Lower leg skin (tissue), 3 donors: ENCODE measurements around the gene TNFRSF19.

ENCODE experiments used
- CTCF ChIP-seq, 3 donors: fragments of 450-650 bp; IDR thresholded peaks; one replicate each; pipeline ENCODE4 v1.5.1; 2016; ENCODE audit warnings: antibody characterized with exemption in 3 of 3, mild to moderate bottlenecking in 3 of 3, moderate library complexity in 2 of 3
- POLR2A ChIP-seq, 2 donors: fragments of 450-650 bp; IDR thresholded peaks; one replicate each; pipeline ENCODE4 v1.6.1; 2016 to 2017; ENCODE audit warnings: antibody characterized with exemption in 2 of 2, mild to moderate bottlenecking in 1 of 2, moderate library complexity in 1 of 2

GRCh38 chr13:23670793-23671192, 100.6 kb downstream of the TNFRSF19 start:
- no peak for TF ChIP-seq CTCF (IDR thresholded peaks at IDR 0.05)
- no peak for TF ChIP-seq POLR2A (IDR thresholded peaks at IDR 0.05)
